ENCODE data around the gene CD9. TPM values are rescaled to one million over a fixed set of nuclear protein-coding genes. Genes with fewer than 3 reads are reported as not detected.

Gene CD9
- polyA plus RNA-seq, 1 donor from 2014 or later = not detected

DNA sequence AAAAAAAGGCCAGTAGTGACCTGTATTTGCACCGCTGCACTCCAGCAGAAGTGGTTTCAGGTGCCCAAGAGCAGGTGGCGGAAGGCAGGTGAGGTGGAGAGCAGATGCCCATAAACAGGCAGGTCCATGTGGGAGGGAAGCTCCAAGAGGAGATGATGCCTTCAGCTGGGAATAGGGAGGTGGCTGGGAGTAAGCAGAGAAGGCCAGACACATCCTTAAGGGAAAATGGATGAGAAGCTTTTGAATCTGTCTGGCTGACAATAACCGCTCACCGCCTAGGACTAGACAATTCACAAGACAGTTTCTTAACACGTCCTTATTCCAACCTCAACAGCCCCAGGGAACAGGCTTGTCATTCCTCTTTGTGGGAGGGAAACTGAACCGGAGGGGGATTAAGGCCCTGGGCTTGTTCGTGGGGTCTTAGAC, 66.4 kb downstream of the CD9 start:
- H2AFZ ChIP-seq (ENCODE audit: low read depth, low read length) = no peak overlapping the region
- H3K4me2 ChIP-seq (ENCODE audit: low read length) = no peak overlapping the region
- H3K9me2 ChIP-seq (ENCODE audit: insufficient read depth, low read length) = no peaks in the 10 kb centered on the region
- TF ChIP-seq TAF1 (IDR thresholded peaks at IDR 0.05; ENCODE audit: low read depth) = no peak
- no peak for TF ChIP-seq EP300 (conservative IDR thresholded peaks at IDR 0.05; ENCODE audit: poor library complexity, severe bottlenecking)
- TF ChIP-seq, protein P1, sequence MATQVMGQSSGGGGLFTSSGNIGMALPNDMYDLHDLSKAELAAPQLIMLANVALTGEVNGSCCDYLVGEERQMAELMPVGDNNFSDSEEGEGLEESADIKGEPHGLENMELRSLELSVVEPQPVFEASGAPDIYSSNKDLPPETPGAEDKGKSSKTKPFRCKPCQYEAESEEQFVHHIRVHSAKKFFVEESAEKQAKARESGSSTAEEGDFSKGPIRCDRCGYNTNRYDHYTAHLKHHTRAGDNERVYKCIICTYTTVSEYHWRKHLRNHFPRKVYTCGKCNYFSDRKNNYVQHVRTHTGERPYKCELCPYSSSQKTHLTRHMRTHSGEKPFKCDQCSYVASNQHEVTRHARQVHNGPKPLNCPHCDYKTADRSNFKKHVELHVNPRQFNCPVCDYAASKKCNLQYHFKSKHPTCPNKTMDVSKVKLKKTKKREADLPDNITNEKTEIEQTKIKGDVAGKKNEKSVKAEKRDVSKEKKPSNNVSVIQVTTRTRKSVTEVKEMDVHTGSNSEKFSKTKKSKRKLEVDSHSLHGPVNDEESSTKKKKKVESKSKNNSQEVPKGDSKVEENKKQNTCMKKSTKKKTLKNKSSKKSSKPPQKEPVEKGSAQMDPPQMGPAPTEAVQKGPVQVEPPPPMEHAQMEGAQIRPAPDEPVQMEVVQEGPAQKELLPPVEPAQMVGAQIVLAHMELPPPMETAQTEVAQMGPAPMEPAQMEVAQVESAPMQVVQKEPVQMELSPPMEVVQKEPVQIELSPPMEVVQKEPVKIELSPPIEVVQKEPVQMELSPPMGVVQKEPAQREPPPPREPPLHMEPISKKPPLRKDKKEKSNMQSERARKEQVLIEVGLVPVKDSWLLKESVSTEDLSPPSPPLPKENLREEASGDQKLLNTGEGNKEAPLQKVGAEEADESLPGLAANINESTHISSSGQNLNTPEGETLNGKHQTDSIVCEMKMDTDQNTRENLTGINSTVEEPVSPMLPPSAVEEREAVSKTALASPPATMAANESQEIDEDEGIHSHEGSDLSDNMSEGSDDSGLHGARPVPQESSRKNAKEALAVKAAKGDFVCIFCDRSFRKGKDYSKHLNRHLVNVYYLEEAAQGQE (IDR thresholded peaks at IDR 0.05; ENCODE audit: borderline replicate concordance) = no peak
- no peak for TF ChIP-seq POLR2AphosphoS5 (IDR thresholded peaks at IDR 0.05)
- no peak for TF ChIP-seq MXI1 (conservative IDR thresholded peaks at IDR 0.05; ENCODE audit: poor library complexity, severe bottlenecking)
- no peak for TF ChIP-seq SMC3 (conservative IDR thresholded peaks at IDR 0.05; ENCODE audit: poor library complexity)
- TF ChIP-seq EZH2 (IDR thresholded peaks at IDR 0.05; ENCODE audit: borderline replicate concordance, insufficient read depth, low read length, poor library complexity, severe bottlenecking) = no peak
- TF ChIP-seq RAD21 (conservative IDR thresholded peaks at IDR 0.05) = no peak
- H3K27me3 ChIP-seq (ENCODE audit: insufficient read depth, low read depth, low read length) = no peaks in the 10 kb centered on the region
- no peak overlapping the region for H3K9ac ChIP-seq (ENCODE audit: low read length)
- no peak overlapping the region for H3K27ac ChIP-seq (ENCODE audit: low read length)
- no peaks in the 10 kb centered on the region for H3K79me2 ChIP-seq (replicated peaks; ENCODE audit: insufficient read depth, low read length)
- no peaks in the 10 kb centered on the region for H4K20me1 ChIP-seq (ENCODE audit: insufficient read depth)
- no peaks in the 10 kb centered on the region for H3K36me3 ChIP-seq (ENCODE audit: insufficient read depth, low read length)
- H3K4me3 ChIP-seq (ENCODE audit: low read length) = no peak overlapping the region
- H3K9me3 ChIP-seq (ENCODE audit: low read length) = no peaks in the 10 kb centered on the region
- H3F3A ChIP-seq (ENCODE audit: insufficient read depth, low read length, poor library complexity, severe bottlenecking) = no peaks in the 10 kb centered on the region

DNA sequence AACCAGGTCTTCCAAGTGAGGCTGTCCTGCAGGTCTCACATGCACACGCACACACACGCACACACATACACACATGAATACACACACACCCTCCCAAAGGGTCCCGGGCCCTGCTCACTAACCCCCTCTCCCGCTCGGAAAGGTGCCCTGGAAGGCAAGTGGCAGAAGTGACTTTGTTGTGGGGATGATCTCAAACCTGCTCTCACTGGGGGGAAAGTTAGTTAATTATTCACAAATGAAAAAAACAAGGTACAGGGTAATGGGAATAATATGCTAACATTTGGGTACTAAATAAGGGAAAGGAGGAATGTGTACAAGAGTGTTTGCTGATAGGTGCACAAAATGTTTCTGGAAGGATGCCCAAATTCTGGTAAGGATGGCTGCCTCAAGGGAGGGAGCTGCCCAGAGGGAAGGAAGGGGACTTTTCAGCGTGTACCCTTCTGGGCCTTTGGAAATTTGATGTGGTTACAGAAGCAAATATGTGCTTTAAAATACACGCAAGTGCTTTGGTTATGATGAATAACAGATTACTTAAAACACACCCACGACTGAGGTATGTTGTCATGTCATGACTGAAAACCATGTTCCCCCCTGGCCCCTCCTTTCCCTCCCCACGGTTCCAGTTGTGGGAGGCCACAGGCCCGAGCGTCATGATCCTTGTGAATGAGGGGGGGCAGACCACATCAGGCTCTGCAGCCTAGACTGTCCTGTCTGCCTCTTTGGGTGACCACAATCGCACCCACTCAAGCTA, 66.9 kb downstream of the CD9 start:
- H2AFZ ChIP-seq (ENCODE audit: low read depth, low read length) = no peak overlapping the region
- H3K4me3 ChIP-seq (ENCODE audit: low read length) = no peak overlapping the region
- H3K9me3 ChIP-seq (ENCODE audit: low read length) = no peaks in the 10 kb centered on the region
- H3K79me2 ChIP-seq (replicated peaks; ENCODE audit: insufficient read depth, low read length) = no peaks in the 10 kb centered on the region
- TF ChIP-seq TAF1 (IDR thresholded peaks at IDR 0.05; ENCODE audit: low read depth) (no peak), EP300 (conservative IDR thresholded peaks at IDR 0.05; ENCODE audit: poor library complexity, severe bottlenecking) (no peak), POLR2AphosphoS5 (IDR thresholded peaks at IDR 0.05) (no peak), EZH2 (IDR thresholded peaks at IDR 0.05; ENCODE audit: borderline replicate concordance, insufficient read depth, low read length, poor library complexity, severe bottlenecking) (no peak), SMC3 (conservative IDR thresholded peaks at IDR 0.05; ENCODE audit: poor library complexity) (no peak), MXI1 (conservative IDR thresholded peaks at IDR 0.05; ENCODE audit: poor library complexity, severe bottlenecking) (no peak), RAD21 (conservative IDR thresholded peaks at IDR 0.05) (no peak)
- TF ChIP-seq, protein P1 (IDR thresholded peaks at IDR 0.05; ENCODE audit: borderline replicate concordance) = no peak
- TF ChIP-seq, protein P2, sequence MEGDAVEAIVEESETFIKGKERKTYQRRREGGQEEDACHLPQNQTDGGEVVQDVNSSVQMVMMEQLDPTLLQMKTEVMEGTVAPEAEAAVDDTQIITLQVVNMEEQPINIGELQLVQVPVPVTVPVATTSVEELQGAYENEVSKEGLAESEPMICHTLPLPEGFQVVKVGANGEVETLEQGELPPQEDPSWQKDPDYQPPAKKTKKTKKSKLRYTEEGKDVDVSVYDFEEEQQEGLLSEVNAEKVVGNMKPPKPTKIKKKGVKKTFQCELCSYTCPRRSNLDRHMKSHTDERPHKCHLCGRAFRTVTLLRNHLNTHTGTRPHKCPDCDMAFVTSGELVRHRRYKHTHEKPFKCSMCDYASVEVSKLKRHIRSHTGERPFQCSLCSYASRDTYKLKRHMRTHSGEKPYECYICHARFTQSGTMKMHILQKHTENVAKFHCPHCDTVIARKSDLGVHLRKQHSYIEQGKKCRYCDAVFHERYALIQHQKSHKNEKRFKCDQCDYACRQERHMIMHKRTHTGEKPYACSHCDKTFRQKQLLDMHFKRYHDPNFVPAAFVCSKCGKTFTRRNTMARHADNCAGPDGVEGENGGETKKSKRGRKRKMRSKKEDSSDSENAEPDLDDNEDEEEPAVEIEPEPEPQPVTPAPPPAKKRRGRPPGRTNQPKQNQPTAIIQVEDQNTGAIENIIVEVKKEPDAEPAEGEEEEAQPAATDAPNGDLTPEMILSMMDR (IDR thresholded peaks at IDR 0.05; ENCODE audit: poor library complexity, severe bottlenecking) = no peak
- no peak overlapping the region for H3K9ac ChIP-seq (ENCODE audit: low read length)
- H3K27ac ChIP-seq (ENCODE audit: low read length) = no peak overlapping the region
- no peaks in the 10 kb centered on the region for H4K20me1 ChIP-seq (ENCODE audit: insufficient read depth)
- H3K4me2 ChIP-seq (ENCODE audit: low read length) = no peak overlapping the region
- H3K27me3 ChIP-seq (ENCODE audit: insufficient read depth, low read depth, low read length) = no peaks in the 10 kb centered on the region
- H3K36me3 ChIP-seq (ENCODE audit: insufficient read depth, low read length) = no peaks in the 10 kb centered on the region
- H3F3A ChIP-seq (ENCODE audit: insufficient read depth, low read length, poor library complexity, severe bottlenecking) = no peaks in the 10 kb centered on the region
- no peaks in the 10 kb centered on the region for H3K9me2 ChIP-seq (ENCODE audit: insufficient read depth, low read length)
